ENCODE data around the gene KMT2C. TPM values are rescaled to one million over a fixed set of nuclear protein-coding genes. Genes with fewer than 3 reads are reported as not detected.

The KMT2C gene
- total and polyA plus RNA-seq, 2 experiments from 2014 or later: 7.2 to 14.2 TPM

GRCh38 chr7:152112829-152113228 lies 323.0 kb downstream of the KMT2C start:
- in situ Hi-C loops (cut with MboI): no loop called here
- H3K27me3 ChIP-seq (replicated peaks; ENCODE audit: insufficient read depth): no peaks in the 10 kb centered on the region
- H3K4me3 ChIP-seq: no peak overlapping the region
- H3F3A ChIP-seq (ENCODE audit: insufficient read depth): no peaks in the 10 kb centered on the region
- no peak overlapping the region for H3K27ac ChIP-seq
- no peak overlapping the region for H2AFZ ChIP-seq
- no peaks in the 10 kb centered on the region for H3K4me1 ChIP-seq (ENCODE audit: insufficient read depth)
- H4K20me1 ChIP-seq (ENCODE audit: insufficient read depth): no peaks in the 10 kb centered on the region
- H3K9me2 ChIP-seq (ENCODE audit: insufficient read depth): no peaks in the 10 kb centered on the region
- no peaks in the 10 kb centered on the region for H3K79me2 ChIP-seq (ENCODE audit: insufficient read depth)
- no peak overlapping the region for H3K4me2 ChIP-seq (ENCODE audit: unreplicated experiment)
- TF ChIP-seq EZH2phosphoT487 (IDR thresholded peaks at IDR 0.05; ENCODE audit: insufficient read depth, low read depth): no peak
- TF ChIP-seq EZH2 (IDR thresholded peaks at IDR 0.05; ENCODE audit: insufficient read depth, poor library complexity, severe bottlenecking): no peak
- H3K9ac ChIP-seq: no peak overlapping the region
- H3K36me3 ChIP-seq (ENCODE audit: low read depth): peaks cover 29% of the 10 kb centered on the region; the same call in 1 of the 2 replicates
- DNase-seq: no peak
- no peaks in the 10 kb centered on the region for H3K9me3 ChIP-seq (ENCODE audit: low read depth)

GRCh38 chr7:152108359-152108758 lies 327.4 kb downstream of the KMT2C start:
- no peak for DNase-seq
- Histone ChIP-seq H2AFZ (no peak overlapping the region), H3K9ac (no peak overlapping the region), H4K20me1 (ENCODE audit: insufficient read depth) (no peaks in the 10 kb centered on the region), H3F3A (ENCODE audit: insufficient read depth) (peaks cover 5% of the 10 kb centered on the region), H3K36me3 (ENCODE audit: low read depth) (peaks cover 21% of the 10 kb centered on the region; the same call in 1 of the 2 replicates), H3K4me2 (ENCODE audit: unreplicated experiment) (no peak overlapping the region), H3K4me1 (ENCODE audit: insufficient read depth) (no peaks in the 10 kb centered on the region), H3K27me3 (replicated peaks; ENCODE audit: insufficient read depth) (no peaks in the 10 kb centered on the region), H3K4me3 (no peak overlapping the region), H3K27ac (no peak overlapping the region), H3K9me2 (ENCODE audit: insufficient read depth) (no peaks in the 10 kb centered on the region), H3K79me2 (ENCODE audit: insufficient read depth) (no peaks in the 10 kb centered on the region), H3K9me3 (ENCODE audit: low read depth) (no peaks in the 10 kb centered on the region)
- in situ Hi-C loops (cut with MboI): no loop called here
- TF ChIP-seq EZH2 (IDR thresholded peaks at IDR 0.05; ENCODE audit: insufficient read depth, poor library complexity, severe bottlenecking) (no peak), EZH2phosphoT487 (IDR thresholded peaks at IDR 0.05; ENCODE audit: insufficient read depth, low read depth) (no peak)
- WGBS, 2 experiments (ENCODE audit: low coverage in 1 of 2, low lambda C conversion rate in 2 of 2, missing lambda C conversion rate in 2 of 2): 79 to 83% methylated on average over 7 of the region's 7 CpGs

- in situ Hi-C loops (cut with MboI): no loop called here
- Histone ChIP-seq H2AFZ (no peak overlapping the region), H3K9ac (no peak overlapping the region), H3K9me3 (ENCODE audit: low read depth) (no peaks in the 10 kb centered on the region), H3K27ac (no peak overlapping the region), H3F3A (ENCODE audit: insufficient read depth) (peaks cover 5% of the 10 kb centered on the region), H3K4me1 (ENCODE audit: insufficient read depth) (no peaks in the 10 kb centered on the region), H4K20me1 (ENCODE audit: insufficient read depth) (no peaks in the 10 kb centered on the region), H3K4me2 (ENCODE audit: unreplicated experiment) (no peak overlapping the region), H3K79me2 (ENCODE audit: insufficient read depth) (no peaks in the 10 kb centered on the region), H3K9me2 (ENCODE audit: insufficient read depth) (no peaks in the 10 kb centered on the region), H3K27me3 (replicated peaks; ENCODE audit: insufficient read depth) (no peaks in the 10 kb centered on the region), H3K36me3 (ENCODE audit: low read depth) (peaks cover 21% of the 10 kb centered on the region; the same call in 1 of the 2 replicates), H3K4me3 (no peak overlapping the region)
- TF ChIP-seq EZH2 (IDR thresholded peaks at IDR 0.05; ENCODE audit: insufficient read depth, poor library complexity, severe bottlenecking): no peak
- no peak for TF ChIP-seq EZH2phosphoT487 (IDR thresholded peaks at IDR 0.05; ENCODE audit: insufficient read depth, low read depth)
- 98% methylated on average over 17 of the region's 17 CpGs for WGBS, 2 experiments (ENCODE audit: low coverage in 1 of 2, low lambda C conversion rate in 2 of 2, missing lambda C conversion rate in 2 of 2)
- no peak for DNase-seq
Measured at GRCh38 chr7:152107945-152108344, 327.9 kb downstream of the KMT2C start.

- Histone ChIP-seq H2AFZ (no peak overlapping the region), H3K4me2 (ENCODE audit: unreplicated experiment) (no peak overlapping the region), H3F3A (ENCODE audit: insufficient read depth) (peaks cover 5% of the 10 kb centered on the region), H3K27me3 (replicated peaks; ENCODE audit: insufficient read depth) (no peaks in the 10 kb centered on the region), H3K27ac (no peak overlapping the region), H3K9me2 (ENCODE audit: insufficient read depth) (no peaks in the 10 kb centered on the region), H3K9me3 (ENCODE audit: low read depth) (no peaks in the 10 kb centered on the region), H3K79me2 (ENCODE audit: insufficient read depth) (no peaks in the 10 kb centered on the region), H4K20me1 (ENCODE audit: insufficient read depth) (no peaks in the 10 kb centered on the region), H3K9ac (no peak overlapping the region), H3K4me3 (no peak overlapping the region), H3K36me3 (ENCODE audit: low read depth) (peaks cover 21% of the 10 kb centered on the region; the same call in 1 of the 2 replicates), H3K4me1 (ENCODE audit: insufficient read depth) (no peaks in the 10 kb centered on the region)
- in situ Hi-C loops (cut with MboI): no loop called here
- WGBS, 2 experiments (ENCODE audit: low coverage in 1 of 2, low lambda C conversion rate in 2 of 2, missing lambda C conversion rate in 2 of 2): 86% methylated on average over 4 of the region's 4 CpGs
- DNase-seq: no peak
- TF ChIP-seq EZH2phosphoT487 (IDR thresholded peaks at IDR 0.05; ENCODE audit: insufficient read depth, low read depth): no peak
- TF ChIP-seq EZH2 (IDR thresholded peaks at IDR 0.05; ENCODE audit: insufficient read depth, poor library complexity, severe bottlenecking): no peak
Measured at GRCh38 chr7:152106990-152107389, 328.8 kb downstream of the KMT2C start.

GRCh38 chr7:152105205-152105604 lies 330.6 kb downstream of the KMT2C start:
- in situ Hi-C loops (cut with MboI): no loop called here
- WGBS, 2 experiments (ENCODE audit: low coverage in 1 of 2, low lambda C conversion rate in 2 of 2, missing lambda C conversion rate in 2 of 2): 96 to 98% methylated on average over 11 of the region's 11 CpGs
- no peak for TF ChIP-seq EZH2 (IDR thresholded peaks at IDR 0.05; ENCODE audit: insufficient read depth, poor library complexity, severe bottlenecking)
- TF ChIP-seq EZH2phosphoT487 (IDR thresholded peaks at IDR 0.05; ENCODE audit: insufficient read depth, low read depth): no peak
- Histone ChIP-seq H3K27me3 (replicated peaks; ENCODE audit: insufficient read depth) (no peaks in the 10 kb centered on the region), H3K9ac (no peak overlapping the region), H3K79me2 (ENCODE audit: insufficient read depth) (no peaks in the 10 kb centered on the region), H4K20me1 (ENCODE audit: insufficient read depth) (no peaks in the 10 kb centered on the region), H3K4me3 (no peak overlapping the region), H3K9me3 (ENCODE audit: low read depth) (no peaks in the 10 kb centered on the region), H3K27ac (no peak overlapping the region), H3K9me2 (ENCODE audit: insufficient read depth) (no peaks in the 10 kb centered on the region), H3K4me2 (ENCODE audit: unreplicated experiment) (no peak overlapping the region), H2AFZ (no peak overlapping the region), H3K36me3 (ENCODE audit: low read depth) (peaks cover 21% of the 10 kb centered on the region; the same call in 1 of the 2 replicates), H3K4me1 (ENCODE audit: insufficient read depth) (no peaks in the 10 kb centered on the region), H3F3A (ENCODE audit: insufficient read depth) (peaks cover 5% of the 10 kb centered on the region)
- DNase-seq: no peak
